Effector CD4-positive, alpha-beta T cell (primary cell): ENCODE results near the gene TCF7.

ENCODE experiments used
- DNase-seq: peaks from one replicate; pipeline ENCODE4 v3.0.0-alpha.2; 2020

TCF7 gene

DNA sequence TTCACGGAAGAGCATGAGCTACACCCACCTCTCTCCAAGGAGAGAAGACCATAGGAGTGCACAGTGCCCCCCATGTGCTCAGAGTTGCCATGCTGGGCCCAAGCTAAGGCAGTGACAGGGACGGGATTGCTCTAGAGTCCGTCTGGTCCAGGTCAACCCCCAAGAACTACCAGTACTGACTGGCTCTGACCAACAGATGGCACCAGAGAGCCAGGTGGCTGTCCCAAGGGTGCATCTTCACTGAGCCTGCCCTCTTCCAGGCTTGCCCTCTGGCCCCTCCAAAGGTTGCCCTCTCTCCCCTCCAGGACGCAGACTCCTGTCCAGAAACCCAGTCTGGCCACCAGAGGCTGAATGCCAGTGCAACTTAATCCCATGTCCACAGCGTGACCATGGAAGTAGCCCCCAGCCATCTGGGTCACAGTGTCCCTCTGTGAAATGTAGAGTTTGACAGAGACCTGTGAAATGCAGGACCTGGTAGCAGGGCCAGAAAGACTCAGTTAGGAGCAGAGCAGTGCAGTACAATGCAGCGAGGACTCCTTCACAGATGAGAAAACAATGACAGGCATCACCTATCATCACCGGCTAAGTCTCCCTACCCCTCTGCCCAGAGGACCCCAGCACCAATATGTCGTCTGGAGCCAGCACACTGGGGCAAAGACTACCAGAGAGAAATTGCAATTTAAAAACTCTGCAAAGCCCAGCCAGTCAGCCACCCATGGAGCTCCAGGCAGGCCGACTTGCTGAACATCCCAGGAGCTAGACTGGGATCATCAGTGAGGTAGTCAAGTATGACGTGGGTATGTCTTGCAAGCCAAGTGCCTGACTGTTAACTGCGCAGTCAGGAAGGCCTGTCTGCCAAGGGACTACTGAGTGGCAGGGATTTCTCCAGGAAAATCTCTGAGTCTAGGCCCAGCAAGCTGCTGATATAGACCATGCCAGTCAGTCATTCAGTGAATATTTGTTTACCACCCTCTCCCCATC lies 70.0 kb downstream of the TCF7 start:
- peak; percentile 75 for DNase-seq

DNA sequence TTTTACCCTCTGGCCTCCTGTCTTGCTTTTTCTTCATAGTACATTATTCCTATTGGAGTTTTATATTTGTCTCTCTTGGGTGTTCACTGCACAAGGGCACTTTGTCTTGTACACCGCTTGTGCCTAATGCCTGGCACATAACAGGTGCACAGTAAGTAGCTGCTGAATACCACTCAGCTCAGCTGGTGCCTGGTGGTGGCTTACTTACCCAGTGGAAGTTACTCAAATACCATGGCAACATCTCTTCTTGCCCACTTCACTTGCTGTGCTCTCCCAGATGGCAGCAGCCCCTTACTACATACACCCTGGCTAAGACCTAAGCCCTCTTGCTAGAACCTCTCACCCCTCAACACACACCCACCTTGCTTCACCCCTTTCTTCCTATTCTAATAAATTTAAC lies 73.6 kb downstream of the TCF7 start:
- DNase-seq = no peak

DNA sequence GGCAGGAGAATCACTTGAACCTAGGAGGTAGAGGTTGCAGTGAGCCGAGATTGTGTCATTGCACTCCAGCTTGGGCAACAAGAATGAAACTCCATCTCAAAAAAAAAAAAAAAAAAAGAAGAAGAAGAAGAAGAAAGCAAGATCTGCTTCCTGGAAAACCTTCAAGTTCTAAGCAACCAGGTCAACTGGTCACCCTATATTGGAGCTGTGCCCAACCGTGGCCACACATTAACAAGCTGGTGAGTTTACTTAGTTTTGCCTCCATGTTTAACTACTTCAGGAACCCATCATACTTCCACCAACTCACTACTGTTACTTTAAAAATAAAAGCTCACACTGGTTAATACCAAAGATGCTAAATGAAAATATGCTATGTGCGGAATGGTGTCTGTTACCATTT lies 74.5 kb downstream of the TCF7 start:
- no peak for DNase-seq

DNA sequence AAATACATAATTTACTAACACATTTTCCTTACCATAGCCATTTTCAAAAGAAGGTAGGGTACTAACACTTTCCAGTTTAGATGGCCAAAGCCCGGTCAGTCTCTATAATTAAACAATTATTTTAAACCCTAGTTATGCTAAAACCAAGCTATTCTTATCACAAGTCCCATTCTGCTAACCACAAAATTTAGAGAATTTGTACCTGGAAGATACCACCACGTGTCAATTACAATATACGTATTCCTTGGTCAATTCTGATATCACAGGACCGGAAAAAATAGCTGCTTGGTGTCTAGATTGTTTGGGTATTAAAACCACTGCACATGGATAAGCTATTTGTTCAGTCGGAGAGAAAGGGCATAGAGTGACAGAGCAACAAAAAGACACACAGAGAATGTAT lies 81.2 kb downstream of the TCF7 start:
- no peak for DNase-seq
